GM19455 (cell line): Measurements from ENCODE around the gene HMCES.

Source experiments
- ATAC-seq: cut with Tn5 transposase; IDR thresholded peaks from one replicate; pipeline ENCODE4 v1.9.1; 2021; ENCODE audit not compliant: unreplicated experiment

Gene HMCES

DNA sequence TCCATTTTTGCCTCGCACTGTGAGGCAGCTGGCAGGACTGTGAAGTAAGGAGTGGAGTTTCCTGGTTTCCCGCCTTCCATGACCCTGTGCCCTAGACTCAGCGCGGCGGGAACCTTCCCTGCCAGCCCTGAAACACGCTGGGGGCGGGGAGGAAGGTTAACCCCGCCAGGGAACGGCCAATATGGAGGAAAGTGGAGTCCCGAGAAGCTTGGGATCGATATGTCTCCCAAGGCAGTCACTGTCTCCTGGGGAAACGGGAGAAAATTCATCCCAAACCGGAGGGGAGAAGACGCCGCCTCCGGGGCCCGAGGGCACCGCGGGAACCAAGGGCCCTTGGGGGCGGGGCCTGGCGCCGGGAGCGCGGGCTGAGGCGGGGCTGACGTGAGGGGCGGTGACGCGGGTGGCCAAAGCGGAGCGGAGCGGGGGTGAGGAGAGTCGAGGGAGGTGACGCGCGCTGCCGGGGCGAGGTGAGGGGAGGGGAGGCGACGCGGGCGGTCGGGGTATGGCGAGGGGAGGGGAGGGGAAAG, at the start of gene HMCES:
TSS of gene HMCES (plus strand) at position 432 of the 527 bp plus-strand sequence. CDS start 863 bp downstream, outside the sequence.
- peak; percentile 51 for ATAC-seq

DNA sequence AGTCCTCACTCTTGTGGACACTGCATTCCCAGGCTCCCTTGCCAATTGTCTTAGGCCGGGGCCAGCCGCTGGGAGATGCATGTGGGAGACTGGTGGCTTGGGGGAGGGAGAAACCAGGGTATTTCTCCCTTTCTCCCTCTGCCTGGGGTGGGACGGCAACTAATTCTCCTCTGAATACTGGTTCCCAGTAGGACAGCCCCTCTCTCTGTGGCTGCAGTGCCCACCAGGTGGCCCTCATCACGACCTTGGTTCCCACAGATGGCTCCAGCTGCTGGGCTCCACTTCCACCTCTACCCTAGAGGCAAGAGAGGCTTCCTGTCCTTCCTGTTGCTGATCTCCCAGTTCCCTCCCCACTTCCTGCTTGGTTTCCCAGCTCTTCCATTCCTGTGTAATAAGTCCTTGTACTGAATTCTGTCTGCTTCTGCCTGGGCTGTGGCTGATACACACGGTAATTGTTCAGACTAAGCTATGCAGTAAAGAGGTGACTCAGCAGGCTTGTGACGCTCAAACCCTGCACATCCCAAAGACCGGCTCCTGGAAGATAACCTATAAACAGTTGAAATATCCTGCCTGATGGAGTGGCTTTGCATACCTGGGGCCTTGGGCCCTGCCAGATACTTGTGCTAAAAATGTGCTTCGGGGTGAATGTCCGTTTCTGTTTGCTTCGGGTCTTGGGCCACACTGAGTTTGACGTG, 49.6 kb upstream of the HMCES start:
- no peak for ATAC-seq

- ATAC-seq = no peak
These were observed 48.2 kb upstream of the HMCES start for GRCh38 chr3:129230311-129231019.

- ATAC-seq = no peak
These were observed 47.1 kb upstream of the HMCES start for GRCh38 chr3:129231331-129232119.

DNA sequence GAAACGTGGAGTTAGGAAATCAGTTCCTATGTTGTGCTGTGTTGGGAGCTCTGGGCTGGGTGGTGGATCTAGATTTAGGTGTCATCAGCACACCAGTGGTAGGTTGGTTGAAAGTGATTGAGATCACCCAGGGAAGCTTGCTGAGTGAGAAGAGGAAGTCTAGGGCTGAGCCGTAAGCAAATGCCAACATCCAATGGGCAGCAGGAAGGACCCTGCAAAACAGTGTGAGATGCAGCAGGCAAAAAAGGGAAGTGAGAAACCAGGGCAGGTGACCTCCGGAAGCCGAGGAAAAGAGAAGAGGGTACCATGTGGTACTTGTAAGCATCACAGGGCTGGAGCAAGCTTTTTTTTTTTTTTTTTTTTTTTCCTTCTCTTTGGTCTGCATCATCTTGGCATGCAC, 45.1 kb upstream of the HMCES start:
- peak; percentile 89 for ATAC-seq

DNA sequence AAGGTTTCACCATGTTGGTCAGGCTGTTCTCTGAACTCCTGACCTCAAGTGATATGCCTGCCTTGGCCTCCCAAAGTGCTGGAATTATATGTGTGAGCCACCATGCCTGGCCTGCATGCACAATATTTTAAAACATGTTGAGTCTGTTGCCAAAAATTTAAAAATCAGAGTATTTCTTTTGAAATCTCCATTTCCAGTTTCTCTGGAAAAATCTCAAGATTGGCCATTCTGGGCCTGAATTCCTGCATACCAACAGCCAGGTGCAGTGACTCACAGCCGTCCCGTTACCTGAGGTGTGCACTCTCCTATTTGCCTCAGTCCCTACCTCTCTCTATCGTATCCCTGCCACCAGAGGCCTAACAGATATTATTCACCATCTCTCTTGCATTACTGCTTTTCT, 44.2 kb upstream of the HMCES start:
- no peak for ATAC-seq

GRCh38 chr3:129235344-129235917, 43.2 kb upstream of the HMCES start:
- ATAC-seq = no peak

DNA sequence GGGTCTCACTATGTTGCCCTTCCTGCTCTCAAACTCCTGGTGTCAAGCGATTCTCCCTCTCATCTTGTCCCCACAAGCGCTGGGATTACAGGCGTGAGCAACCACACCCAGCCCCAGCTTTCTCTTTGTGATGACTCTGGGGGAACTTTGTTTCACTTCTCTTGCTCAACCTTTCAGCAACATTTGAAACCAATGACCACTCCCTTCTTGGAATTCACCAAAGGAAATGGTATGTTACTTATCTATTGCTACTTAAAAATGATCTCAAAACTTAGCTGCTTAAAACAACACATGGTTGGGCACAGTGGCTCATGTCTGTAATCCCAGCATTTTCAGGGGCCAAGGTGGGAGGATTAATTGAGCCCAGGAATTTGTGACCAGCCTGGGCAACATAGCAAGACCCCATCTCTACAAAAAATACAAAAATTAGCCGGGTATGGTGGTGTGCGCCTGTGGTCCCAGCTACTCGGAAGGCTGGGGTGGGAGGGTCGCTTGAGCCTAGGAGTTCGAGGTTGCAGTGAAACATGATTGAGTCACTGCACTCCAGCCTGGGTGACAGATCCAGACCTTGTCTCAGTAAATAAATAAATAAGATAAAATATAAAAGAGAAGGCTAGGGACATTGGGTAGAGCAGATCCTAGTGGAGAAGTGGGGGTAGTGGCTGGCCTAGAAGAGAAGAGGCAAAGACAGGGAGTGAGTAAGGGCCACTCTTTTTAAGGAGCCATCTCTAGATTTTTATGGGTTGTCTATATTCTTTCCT, 39.5 kb upstream of the HMCES start:
- no peak for ATAC-seq

DNA sequence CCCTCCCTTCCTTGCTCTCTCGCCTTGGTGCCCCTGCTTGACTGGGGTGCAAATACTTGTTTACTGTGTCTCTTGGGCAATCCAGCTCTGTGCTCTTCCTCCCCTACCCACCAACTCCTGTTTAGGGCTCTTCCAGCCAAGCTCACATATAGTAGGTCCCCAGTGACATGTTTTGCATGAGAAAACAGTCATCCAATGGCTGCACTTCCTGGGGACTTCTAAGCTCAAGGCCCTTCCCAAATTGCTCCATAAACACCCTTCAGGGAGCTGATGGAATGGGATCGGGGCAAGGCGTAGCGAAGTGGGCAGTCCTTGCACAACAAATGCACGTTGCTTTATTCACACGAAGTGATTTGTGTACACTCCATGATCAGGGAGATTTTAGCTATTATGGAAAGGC, 38.7 kb upstream of the HMCES start:
- no peak for ATAC-seq

GRCh38 chr3:129240436-129240835, 38.2 kb upstream of the HMCES start:
- ATAC-seq = no peak

GRCh38 chr3:129245141-129245540, 33.5 kb upstream of the HMCES start:
- ATAC-seq = no peak

GRCh38 chr3:129245641-129246306, 32.9 kb upstream of the HMCES start:
- peak; percentile 64 for ATAC-seq

- ATAC-seq = no peak
These were observed 32.0 kb upstream of the HMCES start for GRCh38 chr3:129246636-129247035.

- ATAC-seq = no peak
These were observed 30.2 kb upstream of the HMCES start for GRCh38 chr3:129248286-129248979.

GRCh38 chr3:129249284-129250065, 29.2 kb upstream of the HMCES start, which contains the start of gene COPG1:
Gene COPG1, plus strand, starts transcription at chr3:129249606. Its CDS starts 104 bp downstream, at chr3:129249710.
- ATAC-seq = peak; percentile 81

DNA sequence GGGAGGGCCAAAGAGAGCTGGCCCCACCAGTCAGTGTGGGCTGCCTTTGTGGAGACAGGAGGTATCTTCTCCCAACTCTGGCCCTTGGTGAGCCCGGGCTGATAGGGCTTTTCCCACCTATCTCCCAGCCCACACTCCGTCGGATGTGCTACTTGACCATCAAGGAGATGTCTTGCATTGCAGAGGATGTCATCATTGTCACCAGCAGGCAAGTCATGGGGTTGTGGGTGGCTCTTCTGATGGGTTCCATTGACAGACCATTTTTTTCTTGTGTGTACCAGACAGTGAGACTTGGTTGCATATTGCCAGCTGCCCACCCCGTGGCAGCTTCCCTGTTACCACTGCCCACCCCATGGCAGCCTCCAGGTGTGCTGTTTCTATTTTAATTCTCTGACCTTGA, 25.9 kb upstream of the HMCES start:
- ATAC-seq = no peak

DNA sequence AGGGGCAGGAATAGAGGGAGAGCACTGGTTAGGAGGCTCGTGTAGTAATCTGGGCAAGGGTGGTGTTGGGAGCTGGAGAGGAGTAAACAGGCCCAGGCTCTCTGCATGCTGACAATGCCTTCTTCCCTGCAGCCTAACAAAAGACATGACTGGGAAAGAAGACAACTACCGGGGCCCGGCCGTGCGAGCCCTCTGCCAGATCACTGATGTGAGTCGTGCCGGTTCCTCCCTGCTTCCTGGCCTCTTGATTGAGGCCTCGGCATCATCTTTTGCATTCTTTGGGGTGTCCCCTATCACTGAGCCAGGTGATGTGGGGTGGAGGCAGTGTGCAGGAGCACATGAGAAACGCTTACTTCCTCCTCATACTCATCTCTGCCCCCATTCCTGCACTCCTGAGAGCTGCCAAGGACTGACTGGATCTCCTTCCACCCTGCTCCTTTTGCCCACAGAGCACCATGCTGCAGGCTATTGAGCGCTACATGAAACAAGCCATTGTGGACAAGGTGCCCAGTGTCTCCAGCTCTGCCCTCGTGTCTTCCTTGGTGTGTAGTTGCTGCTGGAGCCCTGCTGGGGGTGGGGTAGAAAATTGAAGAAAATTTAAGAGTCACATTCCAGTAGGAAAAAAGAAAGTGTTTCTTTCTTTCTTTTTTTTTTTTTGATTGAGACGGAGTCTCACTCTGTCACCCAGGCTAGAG, 24.0 kb upstream of the HMCES start:
- ATAC-seq = no peak

DNA sequence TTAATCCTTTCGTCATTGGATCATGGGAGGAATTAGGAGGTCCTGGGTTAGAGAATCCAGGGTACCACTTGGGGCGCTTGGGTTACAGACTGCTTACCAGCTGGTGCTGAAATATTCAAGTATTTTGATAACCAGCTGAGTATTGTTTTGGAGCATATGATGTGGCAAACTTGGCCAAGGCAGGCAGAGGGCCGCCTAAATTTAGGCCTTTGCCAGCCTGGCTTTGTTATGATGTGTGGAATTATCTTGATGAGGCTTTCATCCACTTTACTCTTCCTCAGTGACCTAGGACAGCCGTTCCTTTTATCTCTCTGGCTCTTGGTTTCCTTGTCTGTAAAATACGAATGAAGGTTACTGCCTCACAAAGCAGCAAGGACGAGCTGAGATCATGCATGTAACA, 22.4 kb upstream of the HMCES start:
- no peak for ATAC-seq
